IMR-90 (cell line): ENCODE data around the gene SP3. TPM values are rescaled to one million over a fixed set of nuclear protein-coding genes. Genes with fewer than 3 reads are reported as not detected.

ENCODE experiments used
- ATAC-seq: fragments of 200-7000 bp; cut with Tn5 transposase; 2 replicates; pipeline ENCODE4 v1.9.1; 2020; ENCODE audit warnings: low read depth, mild to moderate bottlenecking, moderate library complexity
- BruUV-seq: library from RNA; stranded (reverse); fragments of 400-500 nt; replicated peaks from 2 replicates; lab custom pipeline; 2021; lab: Mats Ljungman, UMichigan
- CTCF ChIA-PET: fragments of 300-600 bp; formaldehyde crosslinking; extraction: SDS; loops from one replicate; lab custom pipeline; 2021; ENCODE audit warnings: antibody characterized with exemption; lab: Yijun Ruan, JAX
- POLR2A ChIA-PET: fragments of 300-600 bp; sonication (Branson Sonifier 250); formaldehyde crosslinking; loops from one replicate; lab custom pipeline; 2022; ENCODE audit warnings: antibody characterized with exemption; ENCODE audit not compliant: unreplicated experiment; lab: Charles Lee
- DNase-seq: peaks from one replicate; pipeline ENCODE4 v3.0.0; 2013
- H2AFZ ChIP-seq: replicated peaks from 2 replicates; pipeline ENCODE3; 2013; ENCODE audit warnings: low read length, mild to moderate bottlenecking; ENCODE audit not compliant: poor library complexity
- H2AK5ac ChIP-seq: 2 replicates; pipeline ENCODE4 v1.6.1; 2013; ENCODE audit warnings: low read depth, low read length, inconsistent platforms
- H2AK9ac ChIP-seq: replicated peaks from 2 replicates; pipeline ENCODE3; 2013; ENCODE audit warnings: mild to moderate bottlenecking, low read depth, low read length, moderate library complexity; ENCODE audit not compliant: poor library complexity
- H2BK120ac ChIP-seq: 2 replicates; pipeline ENCODE4 v1.6.1; 2013; ENCODE audit warnings: low read depth, low read length, inconsistent platforms
- H2BK15ac ChIP-seq: 3 replicates; pipeline ENCODE4 v1.6.1; 2013; ENCODE audit warnings: low read depth, low read length, inconsistent platforms
- H2BK20ac ChIP-seq: 2 replicates; pipeline ENCODE4 v1.6.1; 2013; ENCODE audit warnings: low read depth, mild to moderate bottlenecking, inconsistent platforms, low read length, moderate library complexity
- H2BK5ac ChIP-seq: 2 replicates; pipeline ENCODE4 v1.6.1; 2013; ENCODE audit warnings: mild to moderate bottlenecking, low read depth, low read length, inconsistent platforms; ENCODE audit not compliant: poor library complexity, severe bottlenecking
- H3K14ac ChIP-seq: replicated peaks from 2 replicates; pipeline ENCODE4 v1.6.1; 2013; ENCODE audit warnings: low read depth, low read length, inconsistent platforms
- H3K18ac ChIP-seq: 2 replicates; pipeline ENCODE4 v1.6.1; 2013; ENCODE audit warnings: low read depth, low read length, control low read depth
- H3K23ac ChIP-seq: 2 replicates; pipeline ENCODE4 v1.6.1; 2013; ENCODE audit warnings: low read depth, low read length, inconsistent platforms
- H3K27ac ChIP-seq: 2 replicates; pipeline ENCODE4 v1.5.1; 2013; ENCODE audit warnings: mild to moderate bottlenecking, control low read depth, low read length; ENCODE audit not compliant: insufficient read depth
- H3K27me3 ChIP-seq: 2 replicates; pipeline ENCODE4 v1.6.1; 2013; ENCODE audit warnings: low read length; ENCODE audit not compliant: control insufficient read depth, insufficient read depth
- H3K36me3 ChIP-seq: 2 replicates; pipeline ENCODE4 v1.6.1; 2013; ENCODE audit warnings: low read length, mixed read lengths; ENCODE audit not compliant: control insufficient read depth, insufficient read depth
- H3K4ac ChIP-seq: 2 replicates; pipeline ENCODE4 v1.6.1; 2013; ENCODE audit warnings: low read depth, low read length, inconsistent platforms
- H3K4me1 ChIP-seq: 2 replicates; pipeline ENCODE4 v1.6.1; 2013; ENCODE audit warnings: low read length, mixed read lengths; ENCODE audit not compliant: control insufficient read depth, insufficient read depth
- H3K4me2 ChIP-seq: 2 replicates; pipeline ENCODE4 v1.6.1; 2013; ENCODE audit warnings: low read depth, mild to moderate bottlenecking, control low read depth, low read length, moderate library complexity
- H3K4me3 ChIP-seq: 2 replicates; pipeline ENCODE4 v1.5.1; 2013; ENCODE audit warnings: low read depth, mild to moderate bottlenecking, control low read depth, low read length, moderate library complexity; ENCODE audit not compliant: insufficient read depth
- H3K56ac ChIP-seq: 2 replicates; pipeline ENCODE4 v1.6.1; 2013; ENCODE audit warnings: low read length, inconsistent platforms; ENCODE audit not compliant: insufficient read depth; ENCODE audit errors: extremely low read depth
- H3K79me1 ChIP-seq, 2 experiments: 2 replicates each; pipeline ENCODE4 v1.6.1; 2013; ENCODE audit warnings: low read length in 2 of 2, inconsistent platforms in 1 of 2, low read depth in 1 of 2
- H3K9ac ChIP-seq: 2 replicates; pipeline ENCODE4 v1.6.1; 2013; ENCODE audit warnings: low read depth, low read length, control low read depth
- H3K9me1 ChIP-seq: 2 replicates; pipeline ENCODE4 v1.6.1; 2013; ENCODE audit warnings: low read length, inconsistent platforms; ENCODE audit not compliant: insufficient read depth
- H3K9me3 ChIP-seq: 2 replicates; pipeline ENCODE4 v1.6.1; 2013; ENCODE audit warnings: low read length; ENCODE audit not compliant: control insufficient read depth, insufficient read depth
- H4K20me1 ChIP-seq: 2 replicates; pipeline ENCODE4 v1.6.1; 2013; ENCODE audit warnings: low read length, inconsistent platforms; ENCODE audit not compliant: insufficient read depth
- H4K5ac ChIP-seq: 2 replicates; pipeline ENCODE4 v1.6.1; 2013; ENCODE audit warnings: mild to moderate bottlenecking, low read depth, low read length, control low read depth
- H4K8ac ChIP-seq, 2 experiments: 2 replicates each; pipeline ENCODE4 v1.6.1; 2013; ENCODE audit warnings: low read depth in 2 of 2, low read length in 2 of 2, control low read depth in 1 of 2, inconsistent platforms in 1 of 2
- H4K91ac ChIP-seq: 2 replicates; pipeline ENCODE4 v1.6.1; 2013; ENCODE audit warnings: low read depth, low read length, inconsistent platforms; ENCODE audit not compliant: insufficient read depth
- CEBPB ChIP-seq: IDR thresholded peaks from 2 replicates; pipeline ENCODE4 v1.6.1; 2012; ENCODE audit warnings: low read depth, low read length, improper control_type of control experiment
- POLR2A ChIP-seq: IDR thresholded peaks from 2 replicates; pipeline ENCODE4 v1.6.1; 2012; ENCODE audit warnings: mild to moderate bottlenecking, low read depth, low read length
- WGBS, 2 experiments: methylation state at CpG; one replicate each; pipeline versions ENCODE4 v1.1.5 to v1.1.7; 2013; ENCODE audit warnings: missing lambda C conversion rate in 2 of 2; ENCODE audit not compliant: insufficient read length in 1 of 2; ENCODE audit errors: extremely low coverage in 2 of 2; 5-methylcytosine and 5-hydroxymethylcytosine counted together
- dilution Hi-C: fragments of 300-500 bp; cut with HindIII; formaldehyde crosslinking; loops from one replicate; pipeline ENCODE4 v1.14.3; 2018; ENCODE audit warnings: low sequenced_read_pairs; ENCODE audit not compliant: unreplicated experiment
- in situ Hi-C: fragments of 300-500 bp; cut with MboI; formaldehyde crosslinking; loops from 3 replicates; pipeline ENCODE4 v1.14.3; 2019; ENCODE audit warnings: low sequenced_read_pairs, inconsistent platforms, mixed read lengths
- intact Hi-C: fragments of 100-400 bp; cut with micrococcal nuclease; formaldehyde crosslinking; loops from 2 replicates; pipeline ENCODE4 v1.10.0; 2022
- polyA plus RNA-seq, 3 experiments: library from polyadenylated mRNA; depleted of rRNA; stranded (reverse); fragments of >200 nt; gene quantifications; 2 replicates each; pipeline ENCODE4 v1.2.3, GENCODE V29; 2012; ENCODE audit warnings: low replicate concordance in 1 of 3
- total RNA-seq: library from RNA; depleted of rRNA; stranded (reverse); fragments of >200 nt; gene quantifications from 2 replicates; pipeline ENCODE4 v1.2.3, GENCODE V29; 2012

Gene SP3
- total and polyA plus RNA-seq, 2 of the 4 experiments (the other 2 are of a cell fraction): 26.7 to 136 TPM

- H3K36me3 ChIP-seq: no peaks in the 10 kb centered on the region
- no peak overlapping the region for H2BK120ac ChIP-seq
- H3K27ac ChIP-seq: no peak overlapping the region
- intact Hi-C loops: no loop called here
- no peak overlapping the region for H2AK5ac ChIP-seq
- no peak overlapping the region for H3K4ac ChIP-seq
- no peaks in the 10 kb centered on the region for H3K79me1 ChIP-seq
- H2BK20ac ChIP-seq: no peak overlapping the region
- H3K27me3 ChIP-seq: no peaks in the 10 kb centered on the region
- no peak overlapping the region for H2AK9ac ChIP-seq
- H3K4me3 ChIP-seq: no peak overlapping the region
- no peaks in the 10 kb centered on the region for H3K9me3 ChIP-seq
- ChIA-PET POLR2A (no interaction called here), CTCF (no interaction called here)
- no peak overlapping the region for H4K91ac ChIP-seq
- no CpG with 5 or more reads among the region's 2 CpGs for WGBS, 2 experiments
- H4K8ac ChIP-seq: no peak overlapping the region
- TF ChIP-seq CEBPB (peak; percentile 62), POLR2A (no peak)
- no peak overlapping the region for H3K14ac ChIP-seq
- no peak overlapping the region for H2AFZ ChIP-seq
- DNase-seq: no peak
- no peak overlapping the region for H2BK15ac ChIP-seq
- dilution Hi-C loops: no loop called here
- no peak overlapping the region for H4K5ac ChIP-seq
- BruUV-seq: no TSS peak
- H3K9me1 ChIP-seq: peaks cover 12% of the 10 kb centered on the region
- H3K4me1 ChIP-seq: peaks cover 15% of the 10 kb centered on the region
- H3K23ac ChIP-seq: no peak overlapping the region
- H3K4me2 ChIP-seq: no peak overlapping the region
- no peak overlapping the region for H2BK5ac ChIP-seq
- H4K20me1 ChIP-seq: no peaks in the 10 kb centered on the region
- no peak overlapping the region for H3K18ac ChIP-seq
- no peak overlapping the region for H3K9ac ChIP-seq
- H3K56ac ChIP-seq: no peak overlapping the region
- in situ Hi-C loops: no loop called here
- no peak for ATAC-seq
Observed at GRCh38 chr2:173981520-173981919, 16.3 kb upstream of the SP3 start.
